HG03025 (cell line): ENCODE results near the gene PARD3B.

ENCODE experiments used
- ATAC-seq: cut with Tn5 transposase; IDR thresholded peaks from one replicate; pipeline ENCODE4 v1.9.1; 2021; ENCODE audit warnings: mild to moderate bottlenecking, moderate library complexity; ENCODE audit not compliant: unreplicated experiment, low FRiP score

Gene PARD3B

GRCh38 chr2:204914708-204915107 is 369.4 kb downstream of the PARD3B start:
- ATAC-seq: no peak

GRCh38 chr2:204917089-204917701 is 371.9 kb downstream of the PARD3B start:
- ATAC-seq: no peak

GRCh38 chr2:204920776-204921175 is 375.5 kb downstream of the PARD3B start:
- no peak for ATAC-seq

- no peak for ATAC-seq
Observed at GRCh38 chr2:204923957-204924356, 378.7 kb downstream of the PARD3B start.

- ATAC-seq: no peak
Observed at GRCh38 chr2:204931562-204931961, 386.3 kb downstream of the PARD3B start.

- ATAC-seq: no peak
Observed at GRCh38 chr2:204933735-204934374, 388.6 kb downstream of the PARD3B start.

- no peak for ATAC-seq
Observed at GRCh38 chr2:204944927-204945326, 399.7 kb downstream of the PARD3B start.

- no peak for ATAC-seq
Observed at GRCh38 chr2:204945376-204945775, 400.1 kb downstream of the PARD3B start.

- ATAC-seq: no peak
Observed at GRCh38 chr2:204946892-204947291, 401.6 kb downstream of the PARD3B start.

GRCh38 chr2:204947405-204947804 is 402.1 kb downstream of the PARD3B start:
- no peak for ATAC-seq

GRCh38 chr2:204948024-204948763 is 402.9 kb downstream of the PARD3B start:
- ATAC-seq: no peak

- no peak for ATAC-seq
Observed at GRCh38 chr2:204948822-204949221, 403.5 kb downstream of the PARD3B start.

- no peak for ATAC-seq
Observed at GRCh38 chr2:204950695-204951346, 405.5 kb downstream of the PARD3B start.

- ATAC-seq: no peak
Observed at GRCh38 chr2:204958371-204958770, 413.1 kb downstream of the PARD3B start.

GRCh38 chr2:204964414-204964813 is 419.1 kb downstream of the PARD3B start:
- ATAC-seq: no peak

- no peak for ATAC-seq
Observed at GRCh38 chr2:204966245-204966644, 421.0 kb downstream of the PARD3B start.

GRCh38 chr2:204967199-204967960 is 422.1 kb downstream of the PARD3B start:
- ATAC-seq: no peak

GRCh38 chr2:204971206-204971907 is 426.1 kb downstream of the PARD3B start:
- ATAC-seq: no peak

- ATAC-seq: no peak
Observed at GRCh38 chr2:204972161-204972560, 426.9 kb downstream of the PARD3B start.
